DND-41 (cell line): ENCODE measurements around the gene S100A4.

Experiments
- ATAC-seq: fragments of 200-7000 bp; cut with Tn5 transposase; 3 replicates; pipeline ENCODE4 v1.9.1; 2021; ENCODE audit warnings: low read depth; ENCODE audit not compliant: insufficient read depth
- DNase-seq: peaks from one replicate; pipeline ENCODE4 v3.0.0-alpha.2; 2020
- H2AFZ ChIP-seq: 2 replicates; pipeline ENCODE4 v1.6.0; 2012; ENCODE audit warnings: low read depth, low read length
- H3K27ac ChIP-seq: 2 replicates; pipeline ENCODE4 v1.5.1; 2012; ENCODE audit warnings: low read length, inconsistent platforms
- H3K27me3 ChIP-seq: fragments of 200-600 bp; sonication (generic); 2 replicates; pipeline ENCODE4 v1.6.0; 2012; ENCODE audit warnings: low read length, mild to moderate bottlenecking, inconsistent platforms; ENCODE audit not compliant: insufficient read depth, poor library complexity
- H3K36me3 ChIP-seq: 2 replicates; pipeline ENCODE4 v1.5.1; 2012; ENCODE audit warnings: low read length, inconsistent platforms; ENCODE audit not compliant: insufficient read depth
- H3K4me1 ChIP-seq: 2 replicates; pipeline ENCODE4 v1.5.1; 2012; ENCODE audit warnings: mild to moderate bottlenecking, low read length; ENCODE audit not compliant: insufficient read depth
- H3K4me2 ChIP-seq: 2 replicates; pipeline ENCODE4 v1.6.0; 2012; ENCODE audit warnings: mild to moderate bottlenecking, moderate library complexity, low read length, inconsistent platforms; ENCODE audit not compliant: insufficient read depth
- H3K4me3 ChIP-seq, 2 experiments: fragments of 200-600 bp in 1 of 2; shearing (Covaris generic) in 1 of 2; 2 replicates each; pipeline ENCODE4 v1.5.1; 2012 to 2016; ENCODE audit warnings: inconsistent platforms in 2 of 2, low read length in 2 of 2, mild to moderate bottlenecking in 2 of 2, low read depth in 1 of 2, moderate library complexity in 1 of 2
- H3K79me2 ChIP-seq: 2 replicates; pipeline ENCODE4 v1.6.0; 2012; ENCODE audit warnings: low read length, inconsistent platforms; ENCODE audit not compliant: insufficient read depth
- H3K9ac ChIP-seq: 2 replicates; pipeline ENCODE4 v1.6.0; 2012; ENCODE audit warnings: low read depth, mild to moderate bottlenecking, inconsistent platforms, low read length, moderate library complexity
- H3K9me3 ChIP-seq: 2 replicates; pipeline ENCODE4 v1.5.1; 2012; ENCODE audit warnings: low read length, moderate library complexity, mild to moderate bottlenecking, inconsistent platforms; ENCODE audit not compliant: insufficient read depth, severe bottlenecking
- H4K20me1 ChIP-seq: 2 replicates; pipeline ENCODE4 v1.6.0; 2012; ENCODE audit warnings: low read length; ENCODE audit not compliant: insufficient read depth
- EZH2 ChIP-seq: IDR thresholded peaks from 3 replicates; pipeline ENCODE4 v1.6.1; 2012; ENCODE audit warnings: borderline replicate concordance, low read depth, mild to moderate bottlenecking, moderate library complexity, low read length, inconsistent platforms; ENCODE audit not compliant: severe bottlenecking
- TF ChIP-seq, protein P1 (sequence below): IDR thresholded peaks from 2 replicates; pipeline ENCODE4 v1.5.1; 2012; ENCODE audit warnings: borderline replicate concordance, low read length, moderate library complexity, mild to moderate bottlenecking; ENCODE audit not compliant: poor library complexity, severe bottlenecking; ENCODE audit errors: extremely low read depth

Gene S100A4

DNA sequence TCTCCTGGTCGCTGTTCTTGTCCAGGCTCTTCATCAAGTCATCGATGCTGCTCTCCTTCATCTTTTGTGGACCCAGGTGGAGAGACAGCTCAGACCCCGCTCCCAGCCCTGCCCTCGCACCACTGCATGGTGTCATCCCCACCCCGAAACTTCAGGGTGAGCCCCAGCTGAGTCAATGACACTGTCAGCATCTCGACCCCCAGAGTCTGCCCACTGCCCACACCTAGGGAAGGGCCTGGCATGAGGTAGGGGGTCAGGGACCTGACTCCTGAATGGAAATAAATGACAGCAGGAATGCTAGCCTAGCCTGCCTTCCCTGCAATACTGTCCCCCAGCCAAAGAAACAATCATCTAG is 8.3 kb downstream of the S100A4 start:
- DNase-seq (no peak), ATAC-seq (no peak)
- Histone ChIP-seq H3K4me3 (no peak overlapping the region), H4K20me1 (no peaks in the 10 kb centered on the region), H3K4me1 (peaks cover 33% of the 10 kb centered on the region), H3K79me2 (no peaks in the 10 kb centered on the region), H3K9ac (no peak overlapping the region), H2AFZ (no peak overlapping the region), H3K9me3 (no peaks in the 10 kb centered on the region), H3K4me2 (no peak overlapping the region), H3K27me3 (no peaks in the 10 kb centered on the region), H3K36me3 (no peaks in the 10 kb centered on the region), H3K27ac (no peak overlapping the region)
- TF ChIP-seq EZH2 = no peak
- TF ChIP-seq, protein P1, sequence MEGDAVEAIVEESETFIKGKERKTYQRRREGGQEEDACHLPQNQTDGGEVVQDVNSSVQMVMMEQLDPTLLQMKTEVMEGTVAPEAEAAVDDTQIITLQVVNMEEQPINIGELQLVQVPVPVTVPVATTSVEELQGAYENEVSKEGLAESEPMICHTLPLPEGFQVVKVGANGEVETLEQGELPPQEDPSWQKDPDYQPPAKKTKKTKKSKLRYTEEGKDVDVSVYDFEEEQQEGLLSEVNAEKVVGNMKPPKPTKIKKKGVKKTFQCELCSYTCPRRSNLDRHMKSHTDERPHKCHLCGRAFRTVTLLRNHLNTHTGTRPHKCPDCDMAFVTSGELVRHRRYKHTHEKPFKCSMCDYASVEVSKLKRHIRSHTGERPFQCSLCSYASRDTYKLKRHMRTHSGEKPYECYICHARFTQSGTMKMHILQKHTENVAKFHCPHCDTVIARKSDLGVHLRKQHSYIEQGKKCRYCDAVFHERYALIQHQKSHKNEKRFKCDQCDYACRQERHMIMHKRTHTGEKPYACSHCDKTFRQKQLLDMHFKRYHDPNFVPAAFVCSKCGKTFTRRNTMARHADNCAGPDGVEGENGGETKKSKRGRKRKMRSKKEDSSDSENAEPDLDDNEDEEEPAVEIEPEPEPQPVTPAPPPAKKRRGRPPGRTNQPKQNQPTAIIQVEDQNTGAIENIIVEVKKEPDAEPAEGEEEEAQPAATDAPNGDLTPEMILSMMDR = no peak

DNA sequence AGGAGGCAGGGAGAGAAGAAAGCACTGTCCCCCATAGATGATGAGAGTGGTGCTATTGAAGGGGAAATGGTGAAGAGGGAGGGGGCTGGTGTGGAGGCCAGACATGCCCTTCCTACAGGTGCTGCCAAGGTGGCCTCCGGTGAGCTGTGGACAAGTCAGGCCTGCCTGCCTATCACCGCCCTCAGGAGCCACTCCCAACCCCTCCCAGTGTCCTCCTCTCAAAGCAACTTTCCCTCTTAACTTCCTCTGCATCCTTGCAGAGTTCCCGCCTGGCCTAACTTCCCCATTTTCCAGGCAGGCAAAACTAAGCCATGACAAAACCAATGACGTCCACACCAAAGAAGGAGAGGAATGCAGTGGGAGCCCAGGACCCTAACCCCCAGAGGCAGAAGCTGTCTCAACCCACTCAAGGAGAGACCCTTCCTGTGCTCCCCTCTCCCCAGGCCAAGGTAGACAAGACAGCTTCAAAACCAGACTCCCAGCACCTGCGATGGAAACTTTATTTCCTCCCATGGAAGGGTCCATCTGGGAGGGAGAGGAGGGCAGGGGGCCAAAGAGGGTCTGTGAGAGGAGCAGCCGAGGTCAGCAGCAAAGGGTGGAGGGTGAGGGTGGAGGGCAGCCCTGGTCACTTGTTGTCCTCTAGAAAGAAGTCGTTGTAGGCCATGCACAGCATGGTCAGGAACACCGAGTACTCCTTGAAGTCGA is 8.8 kb downstream of the S100A4 start:
- Histone ChIP-seq H3K27me3 (no peaks in the 10 kb centered on the region), H3K27ac (no peak overlapping the region), H3K36me3 (no peaks in the 10 kb centered on the region), H3K4me3 (no peak overlapping the region), H4K20me1 (no peaks in the 10 kb centered on the region), H3K9me3 (no peaks in the 10 kb centered on the region), H3K79me2 (no peaks in the 10 kb centered on the region), H3K4me1 (peaks cover 33% of the 10 kb centered on the region), H2AFZ (no peak overlapping the region), H3K4me2 (no peak overlapping the region), H3K9ac (no peak overlapping the region)
- no peak for TF ChIP-seq EZH2
- TF ChIP-seq, protein P1 = no peak
- DNase-seq (no peak), ATAC-seq (no peak)

DNA sequence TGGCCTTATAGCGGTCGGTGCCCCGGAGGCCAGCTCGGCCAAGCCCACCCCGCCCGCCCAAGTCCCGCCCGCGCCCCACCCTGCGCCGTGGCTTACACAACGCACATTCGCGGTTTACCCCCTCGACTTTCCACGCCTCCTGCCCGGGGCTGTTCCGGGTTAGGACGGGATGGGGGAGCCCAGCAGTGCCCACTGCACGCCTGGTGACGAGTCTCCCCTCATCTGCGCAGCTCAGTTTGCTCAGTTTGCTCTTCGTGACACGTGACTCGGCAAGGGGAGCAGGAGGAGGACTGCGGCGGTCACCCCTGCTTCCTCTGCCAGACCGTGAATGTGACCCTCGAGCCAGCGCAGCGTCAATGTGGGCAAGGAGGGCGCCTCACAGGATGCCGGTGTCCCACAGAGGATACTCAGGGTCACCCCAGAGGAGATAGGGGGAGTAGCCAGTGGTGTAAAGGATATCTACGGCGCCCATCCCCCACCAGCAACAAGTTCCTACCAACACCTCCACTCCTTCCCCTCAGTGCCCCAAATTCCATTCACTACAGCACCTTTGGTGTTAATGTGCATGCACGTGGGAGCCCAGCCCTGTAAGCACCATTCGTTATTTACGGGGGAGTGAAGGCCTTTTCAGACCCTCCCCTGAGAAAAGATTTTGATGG is 9.5 kb downstream of the S100A4 start:
- no peaks in the 10 kb centered on the region for H3K9me3 ChIP-seq
- no peaks in the 10 kb centered on the region for H3K79me2 ChIP-seq
- no peaks in the 10 kb centered on the region for H3K36me3 ChIP-seq
- no peaks in the 10 kb centered on the region for H3K27me3 ChIP-seq
- H2AFZ ChIP-seq = no peak overlapping the region
- ATAC-seq (no peak), DNase-seq (no peak)
- H3K9ac ChIP-seq = no peak overlapping the region
- H3K4me1 ChIP-seq = peaks cover 31% of the 10 kb centered on the region
- no peak overlapping the region for H3K4me2 ChIP-seq
- no peak overlapping the region for H3K4me3 ChIP-seq
- no peak overlapping the region for H3K27ac ChIP-seq
- TF ChIP-seq, protein P1 = no peak
- TF ChIP-seq EZH2 = no peak
- no peaks in the 10 kb centered on the region for H4K20me1 ChIP-seq
